Measurements from ENCODE around the gene SSR2.
"Not testable (repeated sequence)": the region's sequence is repeated elsewhere in the genome, so short reads cannot be mapped to it uniquely, and the experiment has no call there.

The SSR2 gene

GRCh38 chr1:156051011-156051725 lies 30.4 kb upstream of the SSR2 start:
- no peak overlapping the region for H3K4me3 ChIP-seq (ENCODE audit: low read length)
- no peak for DNase-seq (ENCODE audit: low read depth, low spot score)

- H3K4me3 ChIP-seq (ENCODE audit: low read length), result no peak overlapping the region
- no peak for DNase-seq (ENCODE audit: low read depth, low spot score)
Observed at GRCh38 chr1:156050376-156050775, 29.6 kb upstream of the SSR2 start.

DNA sequence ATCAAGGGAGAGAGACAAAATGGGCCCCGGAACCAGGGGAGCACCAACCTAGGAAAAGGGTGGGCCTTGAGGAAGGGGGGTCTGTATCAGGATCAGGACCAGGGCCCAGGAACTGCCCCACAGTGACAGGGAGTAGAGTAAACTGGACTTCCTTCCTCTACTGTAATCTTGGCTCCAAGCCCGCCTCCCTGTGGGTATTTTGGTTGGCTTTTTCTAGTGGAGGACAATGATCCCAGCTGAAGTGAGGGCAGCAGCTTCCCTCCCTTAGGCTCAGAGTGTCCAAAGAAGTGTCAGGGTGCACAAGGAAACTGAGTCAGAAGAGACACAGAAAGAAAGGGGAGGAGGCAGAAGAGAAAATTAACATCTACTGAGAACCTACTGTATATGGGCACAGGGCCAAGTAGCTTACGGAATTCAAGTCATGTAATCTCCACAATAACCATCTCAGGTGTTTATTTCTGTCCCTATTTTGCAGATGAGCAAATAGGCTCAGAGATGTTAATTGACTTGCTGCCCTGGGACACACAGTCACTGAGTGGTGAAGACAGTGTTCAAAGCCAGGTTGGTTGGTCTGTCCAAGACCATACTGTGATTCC lies 28.0 kb upstream of the SSR2 start:
- no peak for DNase-seq (ENCODE audit: low read depth, low spot score)
- H3K4me3 ChIP-seq (ENCODE audit: low read length), result no peak overlapping the region

DNA sequence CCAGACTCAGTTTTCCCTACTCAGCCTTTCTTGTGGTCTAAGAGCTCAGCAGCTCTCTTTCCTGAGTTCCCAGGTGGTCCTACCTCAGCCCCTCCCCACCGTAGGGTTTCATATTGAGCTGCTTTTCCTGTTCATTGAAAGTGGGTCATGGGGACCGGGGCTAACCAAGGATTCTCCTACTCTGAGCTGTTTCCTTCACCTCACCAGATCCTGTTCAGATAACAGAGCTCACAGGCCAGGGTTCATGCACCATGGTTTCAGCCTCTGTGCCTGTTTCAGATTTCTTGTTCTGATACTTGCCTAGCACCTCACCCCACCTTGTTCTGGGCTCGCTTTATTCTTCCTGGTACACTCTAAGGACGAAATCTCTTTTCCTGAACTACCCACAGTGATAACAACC lies 24.3 kb upstream of the SSR2 start:
- peak; percentile 45 for DNase-seq (ENCODE audit: low read depth, low spot score)
- no peak overlapping the region for H3K4me3 ChIP-seq (ENCODE audit: low read length)

DNA sequence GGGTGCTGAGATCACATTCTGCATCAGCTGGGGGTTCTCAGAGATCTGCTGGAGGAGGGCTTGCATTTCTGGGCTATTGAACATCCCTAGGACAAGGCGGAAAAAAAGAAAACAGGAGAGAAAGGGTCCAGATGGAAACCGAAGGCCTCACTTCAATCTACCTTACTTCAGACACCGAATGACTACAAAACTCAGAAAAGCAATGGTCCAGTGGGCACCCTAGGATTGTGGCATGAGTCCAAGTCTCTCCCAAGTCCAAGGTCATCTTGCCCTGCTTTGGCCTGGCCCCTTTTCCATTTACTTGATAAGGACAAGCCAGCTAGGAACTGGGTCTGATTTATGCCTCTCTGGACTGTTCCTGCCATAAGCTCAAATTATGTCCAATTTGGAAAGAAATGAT lies 22.1 kb upstream of the SSR2 start:
- no peak overlapping the region for H3K4me3 ChIP-seq (ENCODE audit: low read length)
- DNase-seq (ENCODE audit: low read depth, low spot score), result no peak

DNA sequence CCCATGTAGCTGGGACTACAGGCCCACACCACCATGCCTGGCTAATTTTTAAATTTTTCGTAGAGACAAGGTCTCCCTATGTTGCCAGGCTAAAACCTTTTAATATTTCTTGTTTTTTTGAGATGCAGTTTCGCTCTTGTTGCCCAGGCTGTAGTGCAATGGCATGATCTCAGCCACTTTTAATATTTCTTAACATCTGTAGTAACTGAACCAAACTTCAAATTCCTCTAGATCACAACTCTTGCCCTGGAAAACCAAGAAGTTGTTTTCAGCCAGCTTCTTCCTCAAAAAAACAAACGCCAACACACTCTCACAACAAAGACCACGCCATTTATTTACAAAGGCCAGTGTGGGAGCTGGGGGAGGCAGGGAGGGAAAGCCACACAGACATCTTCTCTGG lies 14.2 kb upstream of the SSR2 start:
- not testable (repeated sequence) for H3K4me3 ChIP-seq (ENCODE audit: low read length); DNase-seq (ENCODE audit: low read depth, low spot score)

- H3K4me3 ChIP-seq (ENCODE audit: low read length), result no peak overlapping the region
- DNase-seq (ENCODE audit: low read depth, low spot score), result no peak
Observed at GRCh38 chr1:156033011-156033410, 12.3 kb upstream of the SSR2 start.

GRCh38 chr1:156026588-156026987 lies 5.8 kb upstream of the SSR2 start:
- H3K4me3 ChIP-seq (ENCODE audit: low read length), result no peak overlapping the region
- no peak for DNase-seq (ENCODE audit: low read depth, low spot score)

DNA sequence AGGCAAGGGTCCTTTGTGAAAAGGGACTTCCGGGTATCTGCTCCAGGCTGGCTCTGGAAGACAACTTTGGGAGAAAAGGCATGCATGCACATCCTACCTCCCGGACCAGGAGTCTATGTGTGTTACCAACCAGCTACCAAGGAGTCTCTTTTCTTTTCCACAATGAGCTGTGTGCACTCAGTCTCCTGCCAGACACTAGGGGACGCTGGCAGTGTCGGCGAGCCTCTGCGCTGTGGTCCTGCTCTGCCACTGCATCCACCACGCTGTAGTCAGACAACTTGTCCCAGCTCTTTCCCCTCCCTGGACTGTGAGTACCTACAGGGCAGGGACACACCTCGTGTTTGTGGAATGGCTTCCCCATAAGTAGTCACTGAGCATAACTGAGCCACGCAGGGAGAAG lies 5.1 kb upstream of the SSR2 start:
- DNase-seq (ENCODE audit: low read depth, low spot score), result peak; percentile 17
- H3K4me3 ChIP-seq (ENCODE audit: low read length), result no peak overlapping the region

GRCh38 chr1:156024801-156025200 lies 4.0 kb upstream of the SSR2 start:
- no peak for DNase-seq (ENCODE audit: low read depth, low spot score)
- no peak overlapping the region for H3K4me3 ChIP-seq (ENCODE audit: low read length)

- no peak for DNase-seq (ENCODE audit: low read depth, low spot score)
- H3K4me3 ChIP-seq (ENCODE audit: low read length), result no peak overlapping the region
Observed at GRCh38 chr1:156021954-156022353, 1.2 kb upstream of the SSR2 start.

DNA sequence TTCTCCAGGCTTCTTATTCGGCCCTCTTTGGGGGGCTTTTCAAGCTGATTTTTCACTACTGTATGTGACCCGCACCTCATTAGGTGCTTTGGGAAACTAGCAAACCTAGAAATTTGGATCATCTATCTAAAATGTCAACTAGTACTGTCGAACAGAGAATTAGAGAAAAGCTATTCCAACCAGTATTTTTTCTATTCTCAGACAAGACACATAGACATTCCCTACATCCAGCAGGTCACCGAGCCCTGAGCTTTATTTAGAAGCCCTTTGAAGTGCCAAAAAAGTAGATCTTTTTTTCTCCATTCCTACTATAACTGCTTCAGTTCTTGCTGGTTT lies 310 bp upstream of the SSR2 start:
- peak overlapping the region; percentile 93 for H3K4me3 ChIP-seq (ENCODE audit: low read length)

DNA sequence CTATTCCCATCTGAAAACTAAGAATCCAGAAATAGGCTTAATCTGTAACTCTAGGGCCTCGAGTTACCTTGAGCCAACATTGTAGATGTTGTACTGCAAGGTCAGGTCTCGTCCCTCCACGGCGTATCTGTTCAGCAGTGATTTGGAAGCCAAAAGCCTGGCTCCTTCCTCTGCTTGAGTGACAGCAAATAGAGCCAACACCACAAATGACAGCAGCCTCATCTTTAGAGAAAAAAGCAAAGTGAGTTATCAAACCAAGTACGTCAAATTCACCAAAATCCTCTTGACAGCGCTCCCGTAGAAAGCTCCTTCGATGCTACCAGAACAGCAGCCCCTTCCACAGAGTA lies 832 bp downstream of the SSR2 start:
- DNase-seq (ENCODE audit: low read depth, low spot score), result no peak
- peak overlapping the region; percentile 93 for H3K4me3 ChIP-seq (ENCODE audit: low read length)

More for the DNA sequence above, 310 bp upstream of the SSR2 start:
- no peak for DNase-seq (ENCODE audit: low read depth, low spot score)

- no peak overlapping the region for H3K4me3 ChIP-seq (ENCODE audit: low read length)
Observed at GRCh38 chr1:156014829-156015228, 5.9 kb downstream of the SSR2 start.

DNA sequence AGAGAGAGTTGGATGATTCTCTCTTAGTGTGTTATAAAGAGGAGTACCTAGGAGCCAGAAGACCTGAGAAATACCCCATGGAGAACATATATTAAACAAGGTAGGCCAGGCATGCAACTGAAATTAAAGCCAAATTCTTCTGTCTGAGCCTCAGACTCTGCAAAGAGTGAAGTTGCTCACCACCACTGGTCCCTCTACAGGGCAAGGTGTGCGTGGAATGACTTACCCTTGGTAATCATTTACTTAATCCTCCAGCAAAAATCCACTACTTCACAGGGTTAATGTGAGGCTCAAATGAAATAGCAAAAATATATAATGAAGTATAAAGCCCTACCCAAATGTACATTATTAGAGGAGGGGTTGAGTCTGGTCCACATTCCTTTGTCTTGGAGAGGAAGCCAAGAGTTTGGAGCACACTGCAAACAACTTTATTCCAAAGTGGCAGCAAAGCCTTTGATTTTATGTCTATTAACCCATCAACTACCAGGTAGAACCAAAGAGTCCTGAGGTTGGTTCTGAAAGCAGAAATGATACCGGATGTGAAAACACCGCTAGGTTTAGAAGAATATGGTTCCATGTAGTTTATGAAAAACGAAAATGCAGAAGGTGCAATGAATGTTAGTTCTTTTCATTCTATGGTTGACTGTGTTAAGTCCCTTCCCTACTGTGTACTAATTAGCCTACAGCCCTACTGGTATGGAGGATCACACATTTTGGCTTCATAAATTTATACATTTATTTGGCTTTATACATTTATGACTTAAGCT lies 8.5 kb downstream of the SSR2 start:
- no peak for DNase-seq (ENCODE audit: low read depth, low spot score)
- no peak overlapping the region for H3K4me3 ChIP-seq (ENCODE audit: low read length)

More at GRCh38 chr1:156014829-156015228, 5.9 kb downstream of the SSR2 start:
- no peak for DNase-seq (ENCODE audit: low read depth, low spot score)

- H3K4me3 ChIP-seq (ENCODE audit: low read length), result no peak overlapping the region
- no peak for DNase-seq (ENCODE audit: low read depth, low spot score)
Observed at GRCh38 chr1:156009404-156009803, 11.3 kb downstream of the SSR2 start.

- no peak overlapping the region for H3K4me3 ChIP-seq (ENCODE audit: low read length)
- no peak for DNase-seq (ENCODE audit: low read depth, low spot score)
Observed at GRCh38 chr1:156006666-156007376, 13.9 kb downstream of the SSR2 start.

DNA sequence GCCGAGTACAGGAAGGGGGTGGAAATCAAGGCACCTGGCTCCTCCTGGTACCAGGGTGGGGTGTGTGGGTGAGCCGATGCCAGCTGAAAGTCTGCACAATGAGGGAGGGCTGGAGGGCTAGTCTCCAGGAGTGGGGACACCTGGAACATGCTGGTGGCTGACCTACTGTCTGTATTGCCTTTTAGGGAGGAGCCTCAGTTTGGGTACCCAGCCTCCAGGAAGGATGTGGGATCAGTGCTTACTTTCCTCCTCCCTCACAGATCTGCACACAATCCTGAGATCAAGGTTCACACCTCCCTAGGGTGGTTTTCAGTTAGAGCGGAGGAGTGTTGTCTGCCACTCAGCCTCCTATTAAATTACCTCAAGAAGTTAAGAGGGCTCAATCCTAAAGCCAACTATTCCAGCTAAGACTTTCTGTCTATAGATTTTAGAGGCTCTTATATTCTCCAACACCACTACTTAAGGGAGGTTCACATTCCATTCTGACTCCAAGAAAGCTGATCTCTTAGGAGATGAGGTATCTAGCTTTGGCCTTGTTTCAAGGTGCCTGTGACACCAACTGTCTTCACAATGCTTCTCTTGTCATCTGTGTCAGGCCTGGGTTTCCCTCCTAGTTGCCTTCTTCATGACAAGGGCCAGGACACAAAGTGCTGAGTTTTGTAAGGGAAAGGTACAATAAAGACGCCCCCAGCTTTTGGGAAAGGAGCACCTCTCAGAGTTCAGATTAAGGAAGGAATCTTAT lies 15.7 kb downstream of the SSR2 start:
- DNase-seq (ENCODE audit: low read depth, low spot score), result peak; percentile 90
- peak overlapping the region; percentile 5; the same call in 1 of the 2 replicates for H3K4me3 ChIP-seq (ENCODE audit: low read length)

DNA sequence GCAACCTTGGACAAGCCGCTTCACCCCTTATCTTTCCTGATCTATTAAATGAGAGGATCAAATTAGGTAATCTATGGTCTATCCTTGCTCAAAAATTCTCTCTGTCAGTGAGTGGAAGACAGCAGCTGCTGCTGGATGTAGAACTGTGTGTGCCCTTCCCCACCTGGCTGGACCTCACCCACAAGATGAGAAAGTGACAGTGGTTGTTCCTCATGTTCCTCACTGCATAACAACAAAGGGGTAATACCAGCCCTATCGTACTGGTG lies 16.9 kb downstream of the SSR2 start:
- no peak for DNase-seq (ENCODE audit: low read depth, low spot score)
- no peak overlapping the region for H3K4me3 ChIP-seq (ENCODE audit: low read length)
